SW480 (cell line): ENCODE measurements around the gene UFSP2.

ENCODE experiments used
- DNase-seq: peaks from one replicate; pipeline ENCODE4 v3.0.0-alpha.2; 2016; ENCODE audit warnings: low spot score

UFSP2 gene

GRCh38 chr4:185426960-185427688, 1.4 kb upstream of the UFSP2 start:
- no peak for DNase-seq

- DNase-seq, result peak; percentile 2
Measured at GRCh38 chr4:185424905-185425646, 688 bp downstream of the UFSP2 start.

GRCh38 chr4:185421366-185422124, 4.2 kb downstream of the UFSP2 start:
- no peak for DNase-seq

GRCh38 chr4:185416955-185417354, 8.8 kb downstream of the UFSP2 start:
- no peak for DNase-seq

- DNase-seq, result no peak
Measured at GRCh38 chr4:185412412-185412811, 13.4 kb downstream of the UFSP2 start.

- DNase-seq, result no peak
Measured at GRCh38 chr4:185411849-185412248, 13.9 kb downstream of the UFSP2 start.

GRCh38 chr4:185408432-185408831, 17.3 kb downstream of the UFSP2 start:
- no peak for DNase-seq

- no peak for DNase-seq
Measured at GRCh38 chr4:185405296-185405999, 20.3 kb downstream of the UFSP2 start.

- DNase-seq, result no peak
Measured at GRCh38 chr4:185404031-185404430, 21.7 kb downstream of the UFSP2 start.

GRCh38 chr4:185399466-185399865, 26.3 kb downstream of the UFSP2 start:
- no peak for DNase-seq

GRCh38 chr4:185398618-185399017, 27.1 kb downstream of the UFSP2 start:
- no peak for DNase-seq

- peak; percentile 93 for DNase-seq
Measured at GRCh38 chr4:185396724-185397385, 28.9 kb downstream of the UFSP2 start, which contains the start of gene ANKRD37. Gene ANKRD37 (plus strand): TSS chr4:185396841. CDS start chr4:185396924, 83 bp downstream.

- peak; percentile 94 for DNase-seq
Measured at GRCh38 chr4:185395956-185396723, 29.6 kb downstream of the UFSP2 start.

- peak; percentile 89 for DNase-seq
Measured at GRCh38 chr4:185395238-185395955, 30.4 kb downstream of the UFSP2 start, which contains the start of gene LRP2BP. Gene LRP2BP (minus strand): TSS chr4:185395924. CDS start chr4:185378186, 17,738 bp downstream.

GRCh38 chr4:185394568-185395237, 31.1 kb downstream of the UFSP2 start:
- peak; percentile 17 for DNase-seq

GRCh38 chr4:185392156-185392555, 33.6 kb downstream of the UFSP2 start:
- no peak for DNase-seq

- DNase-seq, result no peak
Measured at GRCh38 chr4:185390941-185391340, 34.8 kb downstream of the UFSP2 start.

- no peak for DNase-seq
Measured at GRCh38 chr4:185387957-185388356, 37.8 kb downstream of the UFSP2 start.

GRCh38 chr4:185384930-185385331, 40.8 kb downstream of the UFSP2 start:
- DNase-seq, result peak; percentile 77
